CD4-positive, alpha-beta T cell treated with Interferon alpha-2 for 1 hour (primary cell): ENCODE data around the gene VAPB.

Experiments used
- DNase-seq, 2 donors: peaks; one replicate each; pipeline ENCODE4 v3.0.0-alpha.2; 2020 to 2022

VAPB gene

DNA sequence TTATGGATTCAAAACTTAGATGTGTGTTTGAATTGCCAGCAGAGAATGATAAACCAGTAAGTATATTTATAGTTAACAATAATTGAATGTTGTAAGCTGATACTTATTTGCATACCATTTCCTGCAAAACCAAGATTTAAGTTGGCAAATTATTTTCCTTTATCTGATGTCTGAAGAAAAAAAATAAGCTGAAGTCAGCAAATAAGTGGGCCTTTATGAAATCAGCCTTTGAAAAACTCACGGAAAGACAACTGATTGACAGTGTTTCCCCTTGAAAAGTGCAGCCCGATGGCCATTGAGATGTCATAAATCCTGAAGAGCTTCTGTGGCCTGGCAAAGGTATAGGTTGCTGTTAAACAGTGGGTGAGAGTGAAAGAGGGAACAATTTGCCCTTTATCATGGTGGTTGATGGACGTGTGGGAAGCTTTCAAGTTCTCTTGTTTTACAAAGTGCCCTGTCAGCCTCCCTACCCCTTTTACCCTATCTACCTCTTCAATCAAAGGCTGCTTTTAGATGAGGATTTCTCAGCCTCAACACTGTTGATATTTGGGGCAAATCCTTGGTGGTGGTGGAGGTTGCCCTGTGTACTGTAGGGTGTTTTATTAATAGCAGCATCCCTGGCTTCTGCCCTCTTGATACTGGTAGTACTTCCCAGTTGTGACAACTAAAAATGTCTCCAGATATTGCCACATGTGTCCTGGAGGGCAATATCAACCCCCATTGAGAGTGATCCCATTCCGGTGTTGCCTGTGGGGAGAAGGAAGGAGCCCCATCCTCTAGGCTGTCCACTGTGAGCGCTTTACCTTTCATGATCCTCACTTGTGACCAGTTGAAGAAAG is 50.2 kb downstream of the VAPB start:
- DNase-seq, result no peak

DNA sequence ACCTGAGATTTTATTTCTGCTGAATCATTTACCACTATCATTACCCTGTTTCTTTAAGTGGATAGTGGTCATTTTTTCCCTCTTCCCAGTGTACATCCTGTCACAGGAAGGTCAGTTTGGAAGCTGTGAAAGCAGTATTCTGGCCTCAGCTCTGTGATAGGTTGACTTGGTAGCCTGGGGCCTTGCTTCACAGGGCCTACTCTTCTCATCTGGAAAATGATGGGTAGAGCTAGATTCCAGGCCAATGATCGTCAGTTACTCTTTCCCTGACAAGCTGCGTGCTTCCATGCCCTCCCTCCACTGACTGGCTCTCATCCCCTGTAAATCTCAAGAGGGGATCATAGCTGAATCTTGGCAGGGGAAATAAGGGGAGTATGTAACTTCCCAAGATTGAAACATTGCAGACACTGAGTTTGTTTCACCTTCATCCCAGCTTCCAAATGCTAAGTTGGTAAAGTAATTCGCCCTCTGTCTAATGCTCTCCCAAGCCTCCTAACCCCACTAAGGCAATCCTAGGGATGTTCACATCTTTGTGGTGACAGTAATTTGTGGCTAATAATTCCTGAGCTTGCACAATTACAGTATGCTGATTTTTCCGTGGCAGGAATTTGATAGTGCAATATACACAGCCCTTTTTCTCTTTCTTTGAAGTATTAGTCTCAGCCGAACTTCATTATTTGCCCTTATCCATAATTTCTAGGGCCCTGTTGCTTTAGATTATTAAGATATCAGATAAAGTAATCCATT is 51.2 kb downstream of the VAPB start:
- no peak for DNase-seq

DNA sequence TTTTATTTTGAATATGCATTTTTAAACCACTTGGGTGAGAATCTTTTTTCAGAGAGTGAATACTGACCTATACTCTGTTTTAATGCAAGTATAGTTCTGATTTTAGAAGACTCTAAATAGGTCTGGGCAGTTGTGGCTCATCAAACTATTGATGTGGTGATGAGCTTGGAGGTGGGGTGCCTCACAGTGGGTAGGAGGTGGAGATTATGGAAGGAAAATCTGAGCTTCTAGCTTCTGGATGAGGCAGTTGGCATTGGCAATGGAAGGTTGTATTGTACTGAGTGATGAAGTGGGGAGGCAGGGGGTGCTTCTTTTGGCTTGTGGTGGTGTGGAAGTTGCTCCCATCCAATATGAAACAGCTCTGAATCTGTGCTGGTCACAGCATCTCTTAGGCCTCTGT is 52.7 kb downstream of the VAPB start:
- no peak for DNase-seq

DNA sequence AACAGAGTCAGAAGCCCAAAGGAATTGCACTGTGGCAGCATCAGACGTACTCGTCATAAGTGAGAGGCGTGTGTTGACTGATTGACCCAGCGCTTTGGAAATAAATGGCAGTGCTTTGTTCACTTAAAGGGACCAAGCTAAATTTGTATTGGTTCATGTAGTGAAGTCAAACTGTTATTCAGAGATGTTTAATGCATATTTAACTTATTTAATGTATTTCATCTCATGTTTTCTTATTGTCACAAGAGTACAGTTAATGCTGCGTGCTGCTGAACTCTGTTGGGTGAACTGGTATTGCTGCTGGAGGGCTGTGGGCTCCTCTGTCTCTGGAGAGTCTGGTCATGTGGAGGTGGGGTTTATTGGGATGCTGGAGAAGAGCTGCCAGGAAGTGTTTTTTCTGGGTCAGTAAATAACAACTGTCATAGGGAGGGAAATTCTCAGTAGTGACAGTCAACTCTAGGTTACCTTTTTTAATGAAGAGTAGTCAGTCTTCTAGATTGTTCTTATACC is 55.8 kb downstream of the VAPB start:
- no peak for DNase-seq

DNA sequence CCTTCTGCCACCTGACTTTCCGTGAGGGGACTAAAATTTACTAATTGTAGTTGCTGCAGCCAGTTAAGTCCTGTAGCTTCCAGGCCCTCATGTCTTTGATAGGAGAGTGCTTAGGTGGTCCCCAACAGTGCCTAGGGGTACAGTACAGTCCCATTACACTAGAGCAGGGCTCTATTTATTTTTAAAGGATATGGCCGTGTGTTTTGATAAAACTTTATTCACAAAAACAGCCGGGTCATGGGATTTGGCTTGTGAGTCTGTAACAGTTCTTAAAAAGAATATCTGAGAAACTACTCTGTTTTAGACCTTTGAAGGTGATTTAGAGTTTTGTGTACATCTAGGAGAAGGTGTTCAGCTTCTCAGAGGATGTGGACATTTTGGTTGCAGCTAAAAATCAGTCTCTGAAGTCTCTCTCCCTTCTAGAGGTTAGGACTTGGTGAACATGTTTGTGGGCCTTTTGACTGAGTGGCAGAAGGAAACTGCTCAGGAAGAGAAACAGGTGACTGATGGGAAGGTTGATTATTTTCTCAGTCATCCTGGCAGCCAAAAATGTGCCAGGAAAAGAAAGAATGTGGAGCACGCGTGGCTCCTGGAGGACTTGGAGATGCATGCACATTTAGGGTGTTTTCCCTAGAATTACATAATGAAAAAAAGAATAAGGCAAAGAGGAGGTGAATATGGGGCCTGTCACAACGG is 57.4 kb downstream of the VAPB start:
- no peak for DNase-seq

DNA sequence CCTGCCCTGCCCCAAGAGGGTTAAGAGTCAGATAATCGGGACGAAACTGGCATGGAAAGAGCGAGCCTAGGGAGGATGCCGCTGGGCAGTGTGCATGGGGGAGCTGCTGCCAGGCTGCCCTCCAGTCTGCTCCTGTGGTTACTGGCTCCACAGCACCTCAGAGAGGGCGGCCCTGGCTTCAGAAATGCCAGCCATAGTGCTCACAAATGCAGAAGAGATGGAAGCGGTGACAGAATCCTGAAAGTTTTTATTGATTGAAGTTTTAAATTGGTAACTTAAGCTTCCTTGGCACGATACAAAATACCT is 57.9 kb downstream of the VAPB start:
- DNase-seq, result no peak

DNA sequence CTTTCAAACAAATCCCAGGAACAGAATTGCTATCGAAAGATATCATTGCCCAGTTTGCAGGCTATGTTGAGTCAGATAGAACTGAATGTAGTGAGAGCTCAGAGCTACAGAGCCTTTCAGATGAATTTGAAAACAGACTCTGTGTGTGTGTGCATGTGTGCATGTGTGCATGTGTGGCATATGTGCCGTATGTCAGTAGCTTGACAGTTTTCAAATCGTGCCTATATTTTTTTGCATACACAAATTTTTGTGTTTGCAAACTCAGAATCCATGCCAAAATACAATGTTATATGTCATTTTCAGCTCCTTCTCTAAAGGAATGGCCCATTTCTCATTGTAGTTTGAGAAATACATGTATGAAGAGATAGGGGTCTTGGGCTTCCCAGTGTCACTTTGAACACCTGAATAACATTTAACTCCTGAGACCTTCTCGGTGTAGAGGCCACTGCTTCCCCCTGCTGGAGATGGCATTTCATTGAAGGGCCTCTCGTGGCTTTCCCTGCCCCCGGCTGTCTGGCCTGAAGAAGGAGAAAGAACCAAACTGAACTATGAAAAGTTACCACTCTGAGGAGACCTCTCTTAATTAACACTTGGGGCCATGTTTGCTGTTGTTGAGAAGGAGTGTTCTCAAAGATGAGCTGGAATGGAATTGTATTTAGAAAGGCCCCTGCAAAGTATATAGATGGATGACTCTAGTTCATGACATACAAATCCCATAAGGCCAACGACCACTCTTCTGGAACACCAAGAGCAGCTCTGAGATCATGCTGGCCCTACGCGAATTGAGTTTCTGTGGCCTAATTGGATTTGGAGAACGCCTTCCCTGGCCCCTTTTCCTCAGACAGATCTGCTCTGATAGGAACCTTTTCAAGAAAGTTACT is 58.7 kb downstream of the VAPB start:
- peak; percentile 32 to 60 for DNase-seq

DNA sequence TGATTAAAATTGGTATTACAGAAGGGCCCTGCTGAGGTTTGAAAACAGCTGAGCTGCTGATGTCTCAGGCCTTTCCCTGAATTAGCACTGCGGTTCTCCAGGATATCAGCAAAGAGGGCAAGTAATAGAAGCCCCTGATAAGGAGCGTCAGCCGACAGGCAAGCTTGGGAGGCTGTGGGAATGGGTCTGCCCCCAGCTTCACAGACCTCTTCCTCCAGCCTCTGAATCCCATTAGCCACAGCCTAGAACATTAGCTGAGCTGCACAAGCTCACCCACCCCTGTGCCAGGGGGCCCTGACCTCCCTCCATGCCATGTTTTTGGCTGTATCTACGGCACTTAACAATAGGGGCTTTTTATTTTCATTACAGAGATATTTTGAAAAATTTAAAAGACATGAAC is 59.9 kb downstream of the VAPB start:
- no peak for DNase-seq

DNA sequence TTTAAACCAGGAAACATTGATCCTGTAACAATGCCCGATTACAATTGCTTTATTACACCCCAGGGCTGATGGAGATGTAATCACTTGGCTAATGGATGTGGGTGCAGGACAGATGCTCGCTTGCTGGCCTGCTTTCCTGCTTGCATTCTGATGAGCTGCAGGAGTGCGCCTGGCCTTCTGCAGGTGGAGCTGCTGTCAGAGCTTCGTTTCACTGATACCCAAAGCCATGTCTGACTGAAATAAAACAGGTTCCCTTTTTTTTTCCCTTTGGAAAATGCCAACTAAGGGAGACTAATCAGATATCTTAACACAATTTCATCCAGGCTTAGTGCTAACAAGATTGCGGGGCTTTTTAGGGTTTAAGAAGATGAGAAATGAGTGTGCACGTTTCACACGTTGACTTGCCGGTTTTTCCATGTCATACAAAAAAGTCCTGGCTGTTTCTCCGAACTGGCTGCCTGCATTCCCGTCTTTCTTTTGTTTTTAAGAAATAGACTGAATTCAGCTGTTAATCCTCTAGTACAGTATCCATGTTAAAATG is 60.7 kb downstream of the VAPB start:
- DNase-seq, result no peak

DNA sequence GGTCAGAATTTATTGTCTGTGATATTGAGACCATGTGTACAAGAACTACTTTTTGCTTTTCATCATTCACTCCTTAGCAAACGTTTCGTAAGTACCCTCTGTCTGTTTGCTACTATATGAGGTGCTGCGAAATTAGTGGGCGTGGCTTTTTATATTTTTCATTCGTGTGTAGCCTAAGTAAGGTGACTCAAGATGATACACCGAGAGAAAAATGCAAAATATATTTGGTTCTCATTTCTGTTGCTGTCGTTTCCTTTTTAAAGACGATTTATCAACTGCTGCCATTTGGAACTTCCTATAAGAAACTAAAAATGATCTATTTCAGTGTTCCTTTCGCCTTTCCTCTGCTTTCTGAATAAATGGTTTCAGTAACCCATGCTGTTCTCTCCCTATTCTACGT is 61.2 kb downstream of the VAPB start:
- no peak for DNase-seq

DNA sequence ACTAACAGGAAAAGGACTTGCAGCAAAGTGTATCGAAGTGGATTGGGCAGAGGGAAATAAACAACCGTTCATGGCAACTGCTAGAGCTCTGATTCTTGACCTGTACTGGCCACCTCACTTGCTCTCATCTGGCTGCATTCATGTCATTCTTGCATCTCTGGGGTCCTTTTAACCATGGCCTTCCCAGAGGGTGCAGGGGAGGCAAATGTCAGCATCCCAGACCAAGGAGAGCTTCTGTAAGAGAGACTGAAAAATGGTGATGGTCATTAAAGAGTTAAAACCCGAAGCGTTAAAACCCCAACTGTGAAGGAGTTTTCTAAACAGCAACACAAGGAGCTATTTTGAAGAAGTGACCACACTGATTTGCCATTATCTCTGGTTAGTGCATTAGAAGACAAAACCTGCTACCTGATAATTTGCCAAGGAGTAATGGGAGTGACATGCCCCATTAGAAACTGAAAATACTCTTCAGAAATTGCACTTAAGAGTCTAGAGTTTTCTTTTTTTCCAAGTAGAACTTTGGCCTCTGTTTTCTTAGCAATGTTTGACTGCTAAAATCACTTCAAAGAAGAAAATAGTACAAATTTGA is 63.7 kb downstream of the VAPB start:
- no peak for DNase-seq

DNA sequence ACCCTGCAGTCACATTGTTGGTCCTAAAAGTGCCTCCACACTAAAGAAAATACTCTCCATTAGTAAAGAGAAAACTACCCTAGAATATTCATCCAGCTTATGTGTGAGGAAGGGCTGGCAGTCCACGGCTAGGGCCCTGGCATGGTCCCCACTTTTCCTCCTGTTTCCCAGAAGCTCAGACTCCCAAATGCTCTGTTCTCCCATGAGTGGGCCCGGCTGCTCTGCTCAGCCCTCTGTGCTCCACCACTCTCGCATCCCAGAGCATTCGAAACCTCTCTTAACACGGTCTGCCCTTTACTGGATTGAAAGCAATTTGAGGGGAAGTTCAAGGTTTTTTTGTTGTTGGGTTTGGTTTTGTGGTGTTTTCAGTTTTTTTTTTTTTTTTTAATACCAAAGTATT is 64.4 kb downstream of the VAPB start:
- DNase-seq, result no peak

DNA sequence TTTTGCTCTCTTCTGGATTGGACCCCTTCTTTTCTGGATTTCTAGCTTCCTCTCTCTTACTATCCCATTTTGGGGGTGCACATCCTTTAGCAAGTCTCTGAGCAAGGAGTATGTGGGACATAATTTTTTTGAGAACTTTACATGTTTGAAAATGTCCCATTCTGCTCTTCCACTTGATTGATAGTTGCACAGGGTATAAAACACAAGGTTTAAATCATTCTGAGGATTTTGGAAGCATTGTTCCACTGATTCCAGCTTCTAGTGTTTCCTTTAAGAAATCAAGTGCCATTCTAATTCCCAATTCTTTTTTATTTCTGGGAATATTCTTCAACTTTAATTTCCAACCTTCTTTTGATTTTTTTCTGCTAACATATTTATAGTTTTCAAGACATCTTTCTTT is 65.4 kb downstream of the VAPB start:
- DNase-seq, result no peak

DNA sequence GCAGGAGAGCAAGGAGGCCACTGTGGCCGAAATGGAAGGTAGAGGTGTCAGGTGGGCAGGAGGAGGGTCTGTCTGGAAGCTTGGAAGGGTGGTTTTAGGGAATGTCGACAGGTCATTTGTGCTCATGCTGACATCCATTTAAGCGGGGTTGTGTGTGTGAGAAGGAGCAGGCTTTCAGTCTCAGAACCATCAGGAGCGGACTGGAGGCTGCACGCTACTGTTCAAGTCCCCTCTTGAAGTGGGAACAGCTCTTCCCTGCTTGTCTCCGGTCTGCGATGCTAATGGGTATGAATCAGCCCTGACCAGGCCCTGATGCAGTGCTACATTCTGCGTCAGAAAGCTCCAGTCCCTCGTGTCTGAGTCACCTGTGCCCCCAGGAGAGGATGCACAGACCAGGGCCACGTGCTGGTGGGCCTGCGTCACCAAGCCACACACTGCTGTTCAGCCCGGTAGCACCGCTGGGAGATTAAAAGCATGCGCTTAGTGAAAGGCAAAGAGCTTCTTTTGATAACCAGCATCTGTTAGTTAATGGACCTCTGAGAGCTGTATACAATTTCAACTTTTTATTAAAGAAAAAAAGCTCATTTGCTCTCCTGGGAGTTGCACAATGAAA is 68.2 kb downstream of the VAPB start:
- DNase-seq, result no peak

DNA sequence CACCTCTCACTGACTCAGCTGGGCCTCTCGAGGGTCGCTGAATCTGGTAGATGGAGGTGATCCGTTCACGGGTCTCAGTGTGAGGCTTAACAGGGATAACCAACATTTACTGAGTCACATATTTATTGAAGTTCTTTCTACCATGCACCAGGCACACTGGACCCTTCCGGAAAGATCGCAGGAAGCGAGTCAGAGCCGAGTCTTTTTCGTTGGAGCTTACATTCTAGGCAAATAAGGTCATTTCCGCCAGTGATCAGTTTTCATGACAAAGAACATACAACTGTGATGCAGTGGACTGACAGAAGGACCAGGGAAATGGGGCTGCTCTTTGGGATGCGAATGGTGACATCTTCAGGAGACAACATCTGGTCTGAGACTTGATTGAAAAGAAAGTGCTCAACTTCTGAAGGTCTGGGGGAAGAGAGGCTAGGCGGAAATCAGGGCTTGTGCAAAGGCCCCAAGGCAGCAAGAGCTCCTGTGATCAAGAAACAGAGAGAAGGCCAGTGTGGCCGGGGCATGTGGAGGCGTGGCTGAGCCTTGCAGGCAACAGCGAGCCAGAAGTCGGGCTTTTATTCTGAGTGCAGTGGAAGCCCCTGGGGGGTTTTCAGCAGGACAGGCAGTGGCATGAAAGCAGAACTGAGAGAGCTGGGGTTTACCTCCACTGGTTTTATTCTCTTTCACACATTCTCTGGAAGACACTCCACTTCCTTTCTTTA is 69.5 kb downstream of the VAPB start:
- peak in 1 of 2 donors; percentile 18 for DNase-seq

DNA sequence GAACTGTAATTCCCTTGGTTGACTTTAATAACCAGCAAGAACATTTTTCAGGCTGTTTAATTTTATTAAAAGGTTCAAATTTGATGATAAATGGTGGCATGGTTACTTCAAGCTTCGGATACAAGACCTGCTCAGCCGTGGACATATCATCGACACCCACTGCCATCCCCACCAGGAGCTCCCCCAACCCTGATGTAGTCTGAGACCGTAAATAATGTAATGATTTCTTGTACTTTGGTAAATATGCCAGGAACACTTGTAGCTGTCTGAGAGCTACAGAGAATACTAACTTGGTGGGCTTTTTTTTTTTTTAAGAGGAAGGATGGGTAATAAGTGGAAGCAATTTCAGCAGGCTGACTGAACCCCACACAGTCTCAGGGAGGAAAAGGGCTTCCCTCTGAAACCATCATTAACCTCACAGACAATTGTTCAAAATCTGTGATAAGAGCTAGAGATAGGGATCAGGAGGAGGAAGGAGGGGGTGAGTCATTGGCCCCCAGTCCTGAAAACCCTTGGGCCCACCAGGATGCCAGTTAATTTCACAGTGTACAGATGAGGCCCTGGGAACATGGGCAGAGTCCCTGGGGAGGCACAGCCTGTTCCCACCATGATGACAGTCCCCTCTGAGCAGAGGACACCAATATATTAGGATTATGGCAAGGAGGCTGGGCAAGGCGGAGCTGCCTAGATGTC is 70.2 kb downstream of the VAPB start:
- DNase-seq, result no peak

DNA sequence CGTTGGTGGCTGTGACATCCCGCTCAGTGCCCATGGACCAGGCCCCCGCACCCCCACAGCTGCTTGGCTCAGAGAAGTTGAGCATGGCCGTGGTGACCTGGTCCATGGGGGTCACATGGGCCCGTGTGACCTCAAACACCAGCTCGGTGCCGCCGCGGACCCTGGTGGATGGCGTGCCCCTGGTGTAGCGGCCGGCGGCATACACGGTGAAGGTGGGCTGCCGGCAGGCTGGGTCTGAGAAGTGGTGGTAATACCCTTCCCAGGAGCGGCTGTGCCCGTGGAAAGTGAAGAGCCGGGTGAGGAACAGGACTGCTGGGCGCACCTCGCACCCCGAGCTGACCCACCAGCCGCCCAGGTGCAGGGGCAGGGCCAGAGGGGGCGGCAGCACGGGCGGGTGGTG is 72.1 kb downstream of the VAPB start:
- DNase-seq, result no peak

DNA sequence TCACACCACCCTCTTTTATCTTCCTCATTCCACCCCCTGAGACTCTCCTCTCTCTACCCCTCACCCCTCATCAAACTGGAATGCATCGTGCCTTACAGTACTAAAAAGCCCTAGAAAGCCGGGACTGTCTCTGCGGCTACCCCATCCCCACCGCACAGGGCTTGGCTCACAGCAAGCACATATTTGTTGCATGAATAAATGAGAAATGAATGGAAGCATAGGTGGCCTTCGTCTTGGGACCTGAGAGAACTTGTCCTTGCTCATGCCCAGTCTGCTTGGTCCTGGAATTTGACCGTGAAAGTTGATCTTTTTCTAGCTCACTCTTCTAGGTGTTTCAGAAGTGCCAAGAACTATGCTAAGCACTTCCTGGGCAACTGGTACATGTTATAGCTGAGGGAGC is 72.9 kb downstream of the VAPB start:
- no peak for DNase-seq

DNA sequence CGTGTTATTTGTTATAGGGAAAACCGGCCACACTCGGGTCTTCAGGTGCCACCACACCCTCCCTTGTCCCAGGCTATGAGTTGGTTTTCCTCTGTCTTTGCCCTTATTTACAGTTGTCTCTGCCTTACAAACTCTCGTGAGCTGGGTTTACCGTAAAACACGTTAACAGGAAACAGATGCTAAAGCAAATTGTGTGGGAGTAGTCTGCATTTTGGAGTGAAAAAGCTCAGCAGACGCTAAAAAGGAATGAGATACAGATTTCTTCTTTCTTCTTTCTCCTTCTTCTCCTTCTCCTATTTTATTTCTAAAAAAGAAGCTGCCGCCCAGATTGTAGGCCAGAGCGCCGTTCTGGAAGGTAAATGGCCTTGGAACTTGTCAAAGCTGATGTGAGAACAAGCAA is 74.2 kb downstream of the VAPB start:
- no peak for DNase-seq

DNA sequence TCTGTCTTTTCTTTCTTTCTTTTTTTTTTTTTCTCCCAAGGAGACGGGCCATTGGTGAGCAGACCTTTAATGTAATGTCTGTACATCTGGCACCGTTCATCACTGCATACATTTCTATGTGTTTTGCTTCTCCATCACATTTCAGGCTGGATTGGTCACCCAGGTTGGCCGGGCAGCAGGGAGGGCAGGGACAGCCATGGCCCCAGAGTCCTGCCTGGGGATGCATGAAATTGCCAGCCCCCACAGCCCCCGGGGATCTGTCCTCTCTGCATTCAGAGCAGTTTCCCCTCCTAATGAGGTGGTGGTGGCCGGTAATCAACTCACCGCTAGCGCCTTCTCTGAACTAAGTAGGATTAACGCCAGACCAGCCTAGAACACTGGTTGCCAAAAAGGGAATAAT is 75.8 kb downstream of the VAPB start:
- no peak for DNase-seq
